Measurements from ENCODE around the gene RYR2.

DNA sequence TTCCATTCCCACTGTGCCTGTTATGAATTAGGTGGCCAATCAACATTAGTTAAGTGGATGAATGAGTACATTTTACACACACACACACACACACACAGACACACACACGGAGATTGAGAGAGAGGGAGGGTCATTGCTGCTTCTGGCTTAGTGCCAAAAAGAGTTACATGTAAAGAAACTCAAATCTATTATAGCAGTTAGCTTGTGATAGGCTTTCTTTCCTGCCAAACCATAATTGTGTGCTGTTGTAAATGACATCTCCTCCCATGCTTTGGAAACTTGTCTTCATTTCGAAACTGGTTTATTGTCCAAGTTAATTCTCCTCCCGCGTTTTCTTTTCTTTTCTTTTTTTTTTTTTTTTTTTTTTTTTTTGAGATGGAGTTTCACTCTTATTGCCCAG lies 36.3 kb upstream of the RYR2 start:
- no peak for TF ChIP-seq POLR2A (IDR thresholded peaks at IDR 0.05)
- TF ChIP-seq, protein P1, sequence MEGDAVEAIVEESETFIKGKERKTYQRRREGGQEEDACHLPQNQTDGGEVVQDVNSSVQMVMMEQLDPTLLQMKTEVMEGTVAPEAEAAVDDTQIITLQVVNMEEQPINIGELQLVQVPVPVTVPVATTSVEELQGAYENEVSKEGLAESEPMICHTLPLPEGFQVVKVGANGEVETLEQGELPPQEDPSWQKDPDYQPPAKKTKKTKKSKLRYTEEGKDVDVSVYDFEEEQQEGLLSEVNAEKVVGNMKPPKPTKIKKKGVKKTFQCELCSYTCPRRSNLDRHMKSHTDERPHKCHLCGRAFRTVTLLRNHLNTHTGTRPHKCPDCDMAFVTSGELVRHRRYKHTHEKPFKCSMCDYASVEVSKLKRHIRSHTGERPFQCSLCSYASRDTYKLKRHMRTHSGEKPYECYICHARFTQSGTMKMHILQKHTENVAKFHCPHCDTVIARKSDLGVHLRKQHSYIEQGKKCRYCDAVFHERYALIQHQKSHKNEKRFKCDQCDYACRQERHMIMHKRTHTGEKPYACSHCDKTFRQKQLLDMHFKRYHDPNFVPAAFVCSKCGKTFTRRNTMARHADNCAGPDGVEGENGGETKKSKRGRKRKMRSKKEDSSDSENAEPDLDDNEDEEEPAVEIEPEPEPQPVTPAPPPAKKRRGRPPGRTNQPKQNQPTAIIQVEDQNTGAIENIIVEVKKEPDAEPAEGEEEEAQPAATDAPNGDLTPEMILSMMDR (IDR thresholded peaks at IDR 0.05): no peak

All from heart left ventricle (tissue), 13 donors.